Osteoblast (primary cell): ENCODE measurements around the gene NPAS3. TPM values are rescaled to one million over a fixed set of nuclear protein-coding genes. Genes with fewer than 3 reads are reported as not detected.

ENCODE experiments used
- DNase-seq: peaks from one replicate; pipeline ENCODE4 v3.0.0; 2011; ENCODE audit warnings: low spot score, mixed read lengths; ENCODE audit not compliant: insufficient read length; ENCODE audit errors: missing footprints
- H2AFZ ChIP-seq: 2 replicates; pipeline ENCODE4 v1.6.0; 2011; ENCODE audit warnings: mild to moderate bottlenecking, low read length
- H3K27ac ChIP-seq: 2 replicates; pipeline ENCODE4 v1.5.1; 2011; ENCODE audit warnings: mild to moderate bottlenecking, low read depth, low read length, moderate library complexity
- H3K27me3 ChIP-seq: 2 replicates; pipeline ENCODE4 v1.6.0; 2012; ENCODE audit warnings: mild to moderate bottlenecking, control low read depth, inconsistent platforms, low read length, moderate library complexity; ENCODE audit not compliant: insufficient read depth
- H3K36me3 ChIP-seq: 2 replicates; pipeline ENCODE4 v1.5.1; 2011; ENCODE audit warnings: mild to moderate bottlenecking, low read length, control low read depth, moderate library complexity; ENCODE audit not compliant: insufficient read depth
- H3K4me1 ChIP-seq: 2 replicates; pipeline ENCODE4 v1.5.1; 2011; ENCODE audit warnings: mild to moderate bottlenecking, low read length, control low read depth, moderate library complexity; ENCODE audit not compliant: insufficient read depth
- H3K4me2 ChIP-seq: 2 replicates; pipeline ENCODE4 v1.6.0; 2011; ENCODE audit warnings: mild to moderate bottlenecking, low read length; ENCODE audit not compliant: insufficient read depth
- H3K4me3 ChIP-seq: fragments of 200-600 bp; sonication (generic); 3 replicates; pipeline ENCODE4 v1.5.1; 2012; ENCODE audit warnings: mild to moderate bottlenecking, low read length, inconsistent platforms; ENCODE audit not compliant: insufficient read depth
- H3K79me2 ChIP-seq: 2 replicates; pipeline ENCODE4 v1.6.0; 2012; ENCODE audit warnings: mild to moderate bottlenecking, low read length, control low read depth, inconsistent platforms; ENCODE audit not compliant: insufficient read depth
- H3K9me3 ChIP-seq: 2 replicates; pipeline ENCODE4 v1.5.1; 2011; ENCODE audit warnings: low read depth, low read length, control low read depth
- H4K20me1 ChIP-seq: 2 replicates; pipeline ENCODE4 v1.6.0; 2012; ENCODE audit warnings: mild to moderate bottlenecking, low read length, control low read depth; ENCODE audit not compliant: insufficient read depth
- total RNA-seq: library from RNA; depleted of rRNA; stranded (reverse); fragments of >200 nt; gene quantifications from 2 replicates; pipeline ENCODE4 v1.2.3, GENCODE V29; 2012
- TF ChIP-seq, protein P1 (sequence below): IDR thresholded peaks from 2 replicates; pipeline ENCODE4 v1.5.1; 2011; ENCODE audit warnings: mild to moderate bottlenecking, low read depth, low read length, moderate library complexity; ENCODE audit errors: extremely low read depth

The NPAS3 gene
- total RNA-seq, 1 donor: 0.72 TPM

DNA sequence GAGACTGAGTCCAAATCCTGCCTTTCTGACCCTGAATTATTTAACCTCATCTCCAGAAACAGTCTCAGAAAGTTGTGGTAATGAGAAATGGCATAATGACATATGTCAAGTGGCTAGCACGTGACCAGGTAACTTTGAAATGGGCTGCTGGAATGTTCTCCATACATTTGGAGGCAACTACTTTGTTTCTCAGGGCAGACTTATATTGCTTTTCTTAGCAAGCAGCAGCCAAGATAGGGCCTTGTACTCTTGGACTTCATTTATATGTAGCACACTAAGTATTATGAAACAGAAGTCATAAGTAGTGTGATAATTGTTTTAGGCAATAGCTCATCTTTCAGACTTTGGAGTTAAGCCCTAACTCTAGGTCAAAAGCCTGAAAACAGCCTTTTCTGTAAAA, 494.7 kb downstream of the NPAS3 start:
- no peak overlapping the region for H3K27ac ChIP-seq
- no peak for DNase-seq
- no peaks in the 10 kb centered on the region for H3K27me3 ChIP-seq
- TF ChIP-seq, protein P1, sequence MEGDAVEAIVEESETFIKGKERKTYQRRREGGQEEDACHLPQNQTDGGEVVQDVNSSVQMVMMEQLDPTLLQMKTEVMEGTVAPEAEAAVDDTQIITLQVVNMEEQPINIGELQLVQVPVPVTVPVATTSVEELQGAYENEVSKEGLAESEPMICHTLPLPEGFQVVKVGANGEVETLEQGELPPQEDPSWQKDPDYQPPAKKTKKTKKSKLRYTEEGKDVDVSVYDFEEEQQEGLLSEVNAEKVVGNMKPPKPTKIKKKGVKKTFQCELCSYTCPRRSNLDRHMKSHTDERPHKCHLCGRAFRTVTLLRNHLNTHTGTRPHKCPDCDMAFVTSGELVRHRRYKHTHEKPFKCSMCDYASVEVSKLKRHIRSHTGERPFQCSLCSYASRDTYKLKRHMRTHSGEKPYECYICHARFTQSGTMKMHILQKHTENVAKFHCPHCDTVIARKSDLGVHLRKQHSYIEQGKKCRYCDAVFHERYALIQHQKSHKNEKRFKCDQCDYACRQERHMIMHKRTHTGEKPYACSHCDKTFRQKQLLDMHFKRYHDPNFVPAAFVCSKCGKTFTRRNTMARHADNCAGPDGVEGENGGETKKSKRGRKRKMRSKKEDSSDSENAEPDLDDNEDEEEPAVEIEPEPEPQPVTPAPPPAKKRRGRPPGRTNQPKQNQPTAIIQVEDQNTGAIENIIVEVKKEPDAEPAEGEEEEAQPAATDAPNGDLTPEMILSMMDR: no peak
- H2AFZ ChIP-seq: no peak overlapping the region
- no peaks in the 10 kb centered on the region for H4K20me1 ChIP-seq
- H3K79me2 ChIP-seq: no peaks in the 10 kb centered on the region
- H3K4me2 ChIP-seq: no peak overlapping the region
- H3K4me3 ChIP-seq: no peak overlapping the region
- no peaks in the 10 kb centered on the region for H3K36me3 ChIP-seq
- no peaks in the 10 kb centered on the region for H3K9me3 ChIP-seq
- H3K4me1 ChIP-seq: no peaks in the 10 kb centered on the region

DNA sequence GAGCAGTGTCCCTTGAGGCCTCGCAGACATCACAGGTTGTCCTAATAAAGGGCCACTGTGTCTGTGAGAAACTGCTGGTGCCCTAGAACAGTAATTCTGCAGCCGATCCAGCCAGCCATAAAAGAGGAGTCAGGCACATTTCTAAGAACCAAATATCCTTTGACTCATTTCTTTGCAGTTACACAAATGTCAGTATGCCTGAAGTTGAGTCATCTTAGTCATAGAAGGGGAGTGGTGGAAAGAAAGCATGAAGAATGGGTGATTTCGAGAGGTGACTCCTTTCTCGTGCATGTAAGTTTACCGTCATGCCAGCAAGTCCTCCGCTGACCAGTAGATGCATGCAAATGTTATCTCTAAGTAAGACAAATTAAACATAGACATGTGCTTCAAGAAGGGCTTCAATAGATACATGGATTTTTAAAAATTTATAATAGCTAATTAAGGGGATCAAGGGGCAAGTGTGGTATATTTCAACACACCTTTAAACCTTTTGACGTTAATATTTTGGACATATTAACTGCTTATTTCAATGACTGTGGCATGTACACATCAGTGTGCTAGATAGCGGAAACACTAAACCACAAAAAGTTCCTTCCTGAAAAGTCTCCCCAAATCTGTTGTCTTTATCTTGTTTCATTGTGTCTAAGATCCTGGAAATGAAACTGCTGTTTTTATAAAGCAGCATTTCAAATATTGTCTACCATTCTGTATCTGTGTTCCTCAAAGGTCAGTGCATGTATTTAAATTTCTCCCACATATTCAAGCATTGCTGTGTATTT, 497.4 kb downstream of the NPAS3 start:
- DNase-seq: peak; percentile 35
- Histone ChIP-seq H2AFZ (no peak overlapping the region), H3K9me3 (no peaks in the 10 kb centered on the region), H3K4me3 (no peak overlapping the region), H3K36me3 (no peaks in the 10 kb centered on the region), H3K79me2 (no peaks in the 10 kb centered on the region), H4K20me1 (no peaks in the 10 kb centered on the region), H3K27me3 (no peaks in the 10 kb centered on the region), H3K27ac (no peak overlapping the region), H3K4me2 (no peak overlapping the region), H3K4me1 (no peaks in the 10 kb centered on the region)
- TF ChIP-seq, protein P1: no peak

DNA sequence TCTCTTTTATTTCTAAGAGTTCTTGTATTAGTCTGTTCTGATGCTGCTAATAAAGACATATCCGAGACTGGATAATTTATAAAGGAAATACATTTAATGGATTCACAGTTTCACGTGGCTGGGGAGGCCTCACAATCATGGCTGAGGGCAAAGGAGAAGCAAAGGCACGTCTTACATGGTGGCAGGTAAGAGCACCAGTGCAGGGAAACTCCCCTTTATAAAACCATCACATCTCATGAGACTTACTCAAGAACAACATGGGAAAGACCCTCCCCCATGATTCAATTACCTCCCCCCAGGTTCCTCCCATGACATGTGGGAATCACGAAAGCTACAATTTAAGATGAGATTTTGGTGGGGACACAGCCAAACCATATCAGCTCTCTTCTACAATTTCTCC, 503.0 kb downstream of the NPAS3 start:
- Histone ChIP-seq H3K4me2 (no peak overlapping the region), H3K4me3 (no peak overlapping the region), H3K27me3 (no peaks in the 10 kb centered on the region), H3K27ac (no peak overlapping the region), H3K79me2 (no peaks in the 10 kb centered on the region), H4K20me1 (no peaks in the 10 kb centered on the region), H3K36me3 (no peaks in the 10 kb centered on the region), H2AFZ (no peak overlapping the region), H3K9me3 (no peaks in the 10 kb centered on the region), H3K4me1 (no peaks in the 10 kb centered on the region)
- TF ChIP-seq, protein P1: no peak
- DNase-seq: no peak

DNA sequence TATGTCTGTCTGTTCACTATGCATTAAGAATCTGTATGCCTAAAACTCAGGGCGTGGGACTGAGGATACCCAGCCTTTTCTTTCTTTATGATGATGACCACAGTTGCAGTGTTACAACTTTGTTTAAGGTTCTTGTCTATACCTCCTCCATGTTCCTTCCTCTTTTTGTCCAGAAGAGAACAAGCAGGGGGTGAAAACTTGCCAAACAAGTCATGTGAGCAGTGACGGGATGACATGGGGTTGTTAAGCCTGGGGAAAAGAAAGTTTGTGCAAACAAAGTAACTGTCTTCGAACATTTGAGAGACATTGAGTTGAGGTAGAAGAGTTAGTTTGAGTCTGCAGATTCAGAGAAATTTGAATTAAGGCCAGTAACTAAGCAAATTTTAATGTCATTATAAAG, 505.5 kb downstream of the NPAS3 start:
- no peaks in the 10 kb centered on the region for H3K4me1 ChIP-seq
- no peaks in the 10 kb centered on the region for H4K20me1 ChIP-seq
- no peak overlapping the region for H3K27ac ChIP-seq
- no peaks in the 10 kb centered on the region for H3K79me2 ChIP-seq
- DNase-seq: peak; percentile 31
- H3K4me2 ChIP-seq: no peak overlapping the region
- H3K4me3 ChIP-seq: no peak overlapping the region
- H3K27me3 ChIP-seq: no peaks in the 10 kb centered on the region
- H3K36me3 ChIP-seq: no peaks in the 10 kb centered on the region
- H3K9me3 ChIP-seq: no peaks in the 10 kb centered on the region
- H2AFZ ChIP-seq: no peak overlapping the region
- TF ChIP-seq, protein P1: no peak
